ENCODE data around the gene LHX6. TPM values are rescaled to one million over a fixed set of nuclear protein-coding genes. Genes with fewer than 3 reads are reported as not detected.

LHX6 gene
- total RNA-seq, 1 experiment from 2014 or later, result 4.1 TPM

DNA sequence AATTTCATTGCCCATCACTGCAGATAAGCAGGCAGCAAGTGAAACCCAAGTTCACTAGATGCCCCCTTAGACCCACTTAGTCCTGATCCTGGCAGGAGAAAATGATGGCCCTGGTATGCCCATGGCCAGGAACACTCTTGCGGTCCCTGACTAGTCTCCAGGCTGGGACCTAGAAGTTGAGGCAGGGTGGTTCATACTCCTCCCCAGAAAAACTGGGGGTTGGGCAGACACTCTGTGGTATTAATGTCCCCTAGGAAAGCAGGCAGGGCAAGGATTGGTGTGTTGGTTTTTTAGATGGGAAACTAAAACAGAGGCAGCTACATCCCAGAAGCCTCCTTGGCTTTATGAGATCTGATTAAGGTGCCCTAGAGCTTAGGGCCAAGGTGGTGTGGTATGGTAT lies 13.1 kb downstream of the LHX6 start:
- H3K9ac ChIP-seq (ENCODE audit: low read length), result no peak overlapping the region
- ChIA-PET RAD21 (ENCODE audit: low non-redundant PET in 1 of 2, low total read pairs in 2 of 2, uncharacterized antibody in 2 of 2, unreplicated experiment in 2 of 2) (no interaction called here), POLR2A (no interaction called here), CTCF (interaction anchor here (0.7 kb wide), 1 partner anchor 91 kb away, joined by 3 read pairs; no protein-coding TSS in a partner anchor)
- intact Hi-C loops (cut with micrococcal nuclease), result no loop called here
- H2AFZ ChIP-seq (ENCODE audit: low read depth, low read length, poor library complexity, severe bottlenecking), result no peak overlapping the region
- BruUV-seq (replicated peaks), result no TSS peak
- H3K27ac ChIP-seq (ENCODE audit: low read depth, low read length), result no peak overlapping the region
- H3K4me2 ChIP-seq (ENCODE audit: low read length), result no peak overlapping the region
- H4K20me1 ChIP-seq (ENCODE audit: insufficient read depth), result no peaks in the 10 kb centered on the region
- DNase-seq (ENCODE audit: low read depth, low spot score), result no peak
- no peaks in the 10 kb centered on the region for H3K36me3 ChIP-seq (ENCODE audit: control insufficient read depth in 1 of 2, insufficient read depth in 2 of 2, low read length in 2 of 2)
- no peak overlapping the region for H3K4me3 ChIP-seq (replicated peaks in 1 of 2; ENCODE audit: low read depth in 1 of 2, low read length in 2 of 2)
- H3K27me3 ChIP-seq (ENCODE audit: insufficient read depth, low read length), result no peaks in the 10 kb centered on the region
- no peaks in the 10 kb centered on the region for H3K9me2 ChIP-seq (ENCODE audit: insufficient read depth)
- H3K9me3 ChIP-seq (ENCODE audit: control insufficient read depth in 1 of 2, insufficient read depth in 1 of 2, low read depth in 1 of 2, low read length in 2 of 2), result no peaks in the 10 kb centered on the region
- ATAC-seq, result no peak
- H3K79me2 ChIP-seq (ENCODE audit: insufficient read depth, low read length), result no peaks in the 10 kb centered on the region
- peaks cover 3 to 23% of the 10 kb centered on the region in 2 experiments; a peak in 3 of 4 replicates for H3K4me1 ChIP-seq (ENCODE audit: control insufficient read depth in 1 of 2, insufficient read depth in 2 of 2, low read length in 2 of 2)
- no peak for TF ChIP-seq CBX3 (IDR thresholded peaks at IDR 0.05; ENCODE audit: low read depth)

- CTCF ChIA-PET, result interaction anchor here (0.7 kb wide), 1 partner anchor 69 kb away, joined by 3 read pairs; no protein-coding TSS in a partner anchor
- RAD21 ChIA-PET (ENCODE audit: low non-redundant PET in 1 of 2, low total read pairs in 2 of 2, uncharacterized antibody in 2 of 2, unreplicated experiment in 2 of 2), result interaction anchor here in 1 of 2 experiments (1.1 kb wide), 1 partner anchor 136 kb away, joined by 3 read pairs; no protein-coding TSS in a partner anchor
- H3K4me3 ChIP-seq (replicated peaks in 1 of 2; ENCODE audit: low read depth in 1 of 2, low read length in 2 of 2), result peak overlapping the region; percentile 39 to 62
Measured at GRCh38 chr9:122214507-122214906, 14.2 kb downstream of the LHX6 start.

More at GRCh38 chr9:122214507-122214906, 14.2 kb downstream of the LHX6 start:
- Histone ChIP-seq H3K4me1 (ENCODE audit: control insufficient read depth in 1 of 2, insufficient read depth in 2 of 2, low read length in 2 of 2) (peaks cover 3 to 23% of the 10 kb centered on the region in 2 experiments; a peak in 3 of 4 replicates), H3K27me3 (ENCODE audit: insufficient read depth, low read length) (no peaks in the 10 kb centered on the region), H3K79me2 (ENCODE audit: insufficient read depth, low read length) (no peaks in the 10 kb centered on the region), H3K9me2 (ENCODE audit: insufficient read depth) (no peaks in the 10 kb centered on the region), H3K27ac (ENCODE audit: low read depth, low read length) (no peak overlapping the region), H3K4me2 (ENCODE audit: low read length) (peak overlapping the region; percentile 96), H3K9ac (ENCODE audit: low read length) (peak overlapping the region; percentile 41; the same call in 1 of the 2 replicates), H3K9me3 (ENCODE audit: control insufficient read depth in 1 of 2, insufficient read depth in 1 of 2, low read depth in 1 of 2, low read length in 2 of 2) (no peaks in the 10 kb centered on the region), H3K36me3 (ENCODE audit: control insufficient read depth in 1 of 2, insufficient read depth in 2 of 2, low read length in 2 of 2) (no peaks in the 10 kb centered on the region), H4K20me1 (ENCODE audit: insufficient read depth) (no peaks in the 10 kb centered on the region), H2AFZ (ENCODE audit: low read depth, low read length, poor library complexity, severe bottlenecking) (peak overlapping the region; percentile 90)
- ATAC-seq (no peak), DNase-seq (ENCODE audit: low read depth, low spot score) (no peak)
- no TSS peak for BruUV-seq (replicated peaks)
- intact Hi-C loops (cut with micrococcal nuclease), result no loop called here
- POLR2A ChIA-PET, result interaction anchor here (0.7 kb wide), 1 partner anchor 479 kb away, joined by 3 read pairs; no protein-coding TSS in a partner anchor
- TF ChIP-seq YY1 (IDR thresholded peaks at IDR 0.05; ENCODE audit: extremely low read depth, insufficient replicate concordance, low read depth, low read length), result no peak
- TF ChIP-seq, protein P1, sequence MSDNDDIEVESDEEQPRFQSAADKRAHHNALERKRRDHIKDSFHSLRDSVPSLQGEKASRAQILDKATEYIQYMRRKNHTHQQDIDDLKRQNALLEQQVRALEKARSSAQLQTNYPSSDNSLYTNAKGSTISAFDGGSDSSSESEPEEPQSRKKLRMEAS (IDR thresholded peaks at IDR 0.05), result no peak
- TF ChIP-seq POLR2A (IDR thresholded peaks at IDR 0.05; ENCODE audit: borderline replicate concordance, extremely low read depth, insufficient read depth, insufficient read length), result no peak
- TF ChIP-seq CEBPB (IDR thresholded peaks at IDR 0.05; ENCODE audit: low read depth), result no peak
- no peak for TF ChIP-seq ZNF274 (IDR thresholded peaks at IDR 0.05; ENCODE audit: low read depth, low read length)
- TF ChIP-seq ATF3 (IDR thresholded peaks at IDR 0.05), result no peak
- TF ChIP-seq CBX3 (IDR thresholded peaks at IDR 0.05; ENCODE audit: low read depth), result no peak
- no peak for TF ChIP-seq SIN3A (IDR thresholded peaks at IDR 0.05; ENCODE audit: low read depth)
- no peak for TF ChIP-seq ELF1 (IDR thresholded peaks at IDR 0.05; ENCODE audit: borderline replicate concordance, low read depth)
